GM21619 (cell line): Measurements from ENCODE around the gene LAMC2.
"Not testable (repeated sequence)": the region's sequence is repeated elsewhere in the genome, so short reads cannot be mapped to it uniquely, and the experiment has no call there.

Experiments
- ATAC-seq: cut with Tn5 transposase; IDR thresholded peaks from one replicate; pipeline ENCODE4 v1.9.1; 2021; ENCODE audit not compliant: unreplicated experiment

Gene LAMC2

GRCh38 chr1:183251959-183252450, 65.9 kb downstream of the LAMC2 start:
- ATAC-seq, result no peak

GRCh38 chr1:183255073-183255472, 69.0 kb downstream of the LAMC2 start:
- ATAC-seq, result no peak

GRCh38 chr1:183259924-183260323, 73.9 kb downstream of the LAMC2 start:
- no peak for ATAC-seq

- no peak for ATAC-seq
These were observed 76.7 kb downstream of the LAMC2 start for GRCh38 chr1:183262628-183263200.

GRCh38 chr1:183263886-183264602, 78.0 kb downstream of the LAMC2 start:
- no peak for ATAC-seq

GRCh38 chr1:183267646-183268431, 81.8 kb downstream of the LAMC2 start:
- ATAC-seq, result no peak

- no peak for ATAC-seq
These were observed 84.6 kb downstream of the LAMC2 start for GRCh38 chr1:183270541-183271141.

GRCh38 chr1:183272390-183272848, 86.4 kb downstream of the LAMC2 start:
- no peak for ATAC-seq

- ATAC-seq, result no peak
These were observed 87.2 kb downstream of the LAMC2 start for GRCh38 chr1:183273300-183273699.

- not testable (repeated sequence) for ATAC-seq
These were observed 87.9 kb downstream of the LAMC2 start for GRCh38 chr1:183273984-183274383.

- no peak for ATAC-seq
These were observed 88.8 kb downstream of the LAMC2 start for GRCh38 chr1:183274836-183275235.

- no peak for ATAC-seq
These were observed 89.3 kb downstream of the LAMC2 start for GRCh38 chr1:183275322-183275721.

- no peak for ATAC-seq
These were observed 90.5 kb downstream of the LAMC2 start for GRCh38 chr1:183276386-183277080.

- no peak for ATAC-seq
These were observed 92.0 kb downstream of the LAMC2 start for GRCh38 chr1:183277821-183278738.

- ATAC-seq, result no peak
These were observed 92.9 kb downstream of the LAMC2 start for GRCh38 chr1:183278739-183279591.

- no peak for ATAC-seq
These were observed 93.8 kb downstream of the LAMC2 start for GRCh38 chr1:183279835-183280234.

- ATAC-seq, result no peak
These were observed 95.0 kb downstream of the LAMC2 start for GRCh38 chr1:183281039-183281438.

GRCh38 chr1:183281553-183282091, 95.6 kb downstream of the LAMC2 start:
- ATAC-seq, result peak; percentile 68
